GM19468 (cell line): Measurements from ENCODE around the gene SPATS2L.

Source experiments
- ATAC-seq: cut with Tn5 transposase; IDR thresholded peaks from one replicate; pipeline ENCODE4 v1.9.1; 2021; ENCODE audit warnings: mild to moderate bottlenecking, moderate library complexity, moderate number of reproducible peaks; ENCODE audit not compliant: unreplicated experiment; ENCODE audit errors: extremely low read depth

The SPATS2L gene

GRCh38 chr2:200365209-200365608, 58.7 kb downstream of the SPATS2L start:
- no peak for ATAC-seq

GRCh38 chr2:200367155-200367554, 60.7 kb downstream of the SPATS2L start:
- no peak for ATAC-seq

GRCh38 chr2:200369886-200370285, 63.4 kb downstream of the SPATS2L start:
- no peak for ATAC-seq

- ATAC-seq, result no peak
Measured at GRCh38 chr2:200373231-200373630, 66.7 kb downstream of the SPATS2L start.

GRCh38 chr2:200373973-200374416, 67.5 kb downstream of the SPATS2L start:
- ATAC-seq, result peak; percentile 84

GRCh38 chr2:200376513-200377354, 70.2 kb downstream of the SPATS2L start:
- ATAC-seq, result no peak

- no peak for ATAC-seq
Measured at GRCh38 chr2:200377355-200378336, 71.2 kb downstream of the SPATS2L start.

- ATAC-seq, result no peak
Measured at GRCh38 chr2:200378652-200379290, 72.3 kb downstream of the SPATS2L start.

- no peak for ATAC-seq
Measured at GRCh38 chr2:200379481-200380090, 73.1 kb downstream of the SPATS2L start.

GRCh38 chr2:200380091-200380561, 73.6 kb downstream of the SPATS2L start:
- ATAC-seq, result no peak

GRCh38 chr2:200380833-200381542, 74.5 kb downstream of the SPATS2L start:
- ATAC-seq, result no peak

- no peak for ATAC-seq
Measured at GRCh38 chr2:200382874-200383273, 76.4 kb downstream of the SPATS2L start.

GRCh38 chr2:200383380-200384110, 77.1 kb downstream of the SPATS2L start:
- ATAC-seq, result peak; percentile 41

- no peak for ATAC-seq
Measured at GRCh38 chr2:200385063-200385635, 78.7 kb downstream of the SPATS2L start.

- ATAC-seq, result no peak
Measured at GRCh38 chr2:200393191-200393590, 86.7 kb downstream of the SPATS2L start.

- no peak for ATAC-seq
Measured at GRCh38 chr2:200394045-200394444, 87.6 kb downstream of the SPATS2L start.

GRCh38 chr2:200396781-200397242, 90.3 kb downstream of the SPATS2L start:
- ATAC-seq, result no peak

- ATAC-seq, result no peak
Measured at GRCh38 chr2:200397785-200398184, 91.3 kb downstream of the SPATS2L start.
